ENCODE data around the gene PGLYRP2.

Gene PGLYRP2

DNA sequence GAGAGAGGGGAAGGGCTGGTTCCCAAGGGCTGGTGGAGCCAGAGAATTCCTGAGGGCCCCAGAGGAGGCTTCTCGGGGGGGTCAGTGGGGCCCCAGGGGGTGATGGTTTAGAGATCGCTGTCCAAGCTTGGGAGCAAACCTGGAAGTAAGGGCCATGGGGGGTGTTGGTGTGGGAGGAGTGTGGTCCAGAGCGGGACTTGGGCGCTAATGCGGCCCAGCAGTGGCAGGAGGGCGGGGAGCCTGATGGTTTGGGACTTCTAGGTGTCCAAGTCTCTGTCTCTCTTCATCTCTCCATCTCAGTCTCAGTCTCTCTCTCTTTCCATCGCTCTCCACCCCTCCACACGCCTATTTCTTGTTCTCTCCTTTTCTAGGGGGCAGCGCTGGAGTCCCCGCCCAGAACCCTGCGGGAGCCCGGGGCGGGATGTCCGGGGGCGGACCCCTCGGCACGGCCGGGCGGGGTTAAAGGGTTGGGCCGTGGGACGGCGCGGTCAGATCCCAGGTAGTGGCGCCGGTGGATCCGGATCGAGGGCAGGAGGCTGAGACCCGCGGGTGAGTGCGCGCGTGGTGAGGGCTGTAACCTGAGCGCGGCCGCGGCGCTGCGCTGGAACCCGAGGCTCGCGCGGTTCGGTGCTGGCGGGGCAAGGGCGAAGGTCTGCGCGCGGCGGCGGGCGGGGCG, 28.9 kb upstream of the PGLYRP2 start, which contains the start of gene CYP4F22:
CYP4F22 (plus strand) TSS at position 491 of the 676 bp plus-strand sequence. CDS start 16,812 bp downstream, outside the sequence.
- TF ChIP-seq, protein P1, sequence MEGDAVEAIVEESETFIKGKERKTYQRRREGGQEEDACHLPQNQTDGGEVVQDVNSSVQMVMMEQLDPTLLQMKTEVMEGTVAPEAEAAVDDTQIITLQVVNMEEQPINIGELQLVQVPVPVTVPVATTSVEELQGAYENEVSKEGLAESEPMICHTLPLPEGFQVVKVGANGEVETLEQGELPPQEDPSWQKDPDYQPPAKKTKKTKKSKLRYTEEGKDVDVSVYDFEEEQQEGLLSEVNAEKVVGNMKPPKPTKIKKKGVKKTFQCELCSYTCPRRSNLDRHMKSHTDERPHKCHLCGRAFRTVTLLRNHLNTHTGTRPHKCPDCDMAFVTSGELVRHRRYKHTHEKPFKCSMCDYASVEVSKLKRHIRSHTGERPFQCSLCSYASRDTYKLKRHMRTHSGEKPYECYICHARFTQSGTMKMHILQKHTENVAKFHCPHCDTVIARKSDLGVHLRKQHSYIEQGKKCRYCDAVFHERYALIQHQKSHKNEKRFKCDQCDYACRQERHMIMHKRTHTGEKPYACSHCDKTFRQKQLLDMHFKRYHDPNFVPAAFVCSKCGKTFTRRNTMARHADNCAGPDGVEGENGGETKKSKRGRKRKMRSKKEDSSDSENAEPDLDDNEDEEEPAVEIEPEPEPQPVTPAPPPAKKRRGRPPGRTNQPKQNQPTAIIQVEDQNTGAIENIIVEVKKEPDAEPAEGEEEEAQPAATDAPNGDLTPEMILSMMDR (conservative IDR thresholded peaks at IDR 0.05; ENCODE audit: low read length): no peak
- TF ChIP-seq EZH2phosphoT487 (IDR thresholded peaks at IDR 0.05; ENCODE audit: borderline replicate concordance): no peak
- Histone ChIP-seq H3F3A (ENCODE audit: low read depth) (no peaks in the 10 kb centered on the region), H2AFZ (ENCODE audit: low read length) (no peak within 1 kb of the TSS), H3K27me3 (ENCODE audit: insufficient read depth, low read length, poor library complexity, severe bottlenecking) (no peaks in the 10 kb centered on the region), H3K4me2 (ENCODE audit: low read depth, low read length, poor library complexity, severe bottlenecking) (no peak within 1 kb of the TSS), H3K36me3 (ENCODE audit: insufficient read depth, low read length) (no peaks in the 10 kb centered on the region), H3K9me3 (ENCODE audit: insufficient read depth, low read depth, low read length) (no peaks in the 10 kb centered on the region), H3K9ac (ENCODE audit: low read depth, low read length, poor library complexity, severe bottlenecking) (no peak within 1 kb of the TSS), H3K4me3 (ENCODE audit: low read length, poor library complexity, severe bottlenecking) (no peak within 1 kb of the TSS), H3K79me2 (ENCODE audit: insufficient read depth, low read length) (no peaks in the 10 kb centered on the region), H3K4me1 (ENCODE audit: insufficient read depth, low read length, poor library complexity, severe bottlenecking) (no peaks in the 10 kb centered on the region), H3K9me2 (replicated peaks; ENCODE audit: low read depth, low read length) (no peaks in the 10 kb centered on the region), H4K20me1 (ENCODE audit: insufficient read depth, low read length, poor library complexity, severe bottlenecking) (no peaks in the 10 kb centered on the region)

DNA sequence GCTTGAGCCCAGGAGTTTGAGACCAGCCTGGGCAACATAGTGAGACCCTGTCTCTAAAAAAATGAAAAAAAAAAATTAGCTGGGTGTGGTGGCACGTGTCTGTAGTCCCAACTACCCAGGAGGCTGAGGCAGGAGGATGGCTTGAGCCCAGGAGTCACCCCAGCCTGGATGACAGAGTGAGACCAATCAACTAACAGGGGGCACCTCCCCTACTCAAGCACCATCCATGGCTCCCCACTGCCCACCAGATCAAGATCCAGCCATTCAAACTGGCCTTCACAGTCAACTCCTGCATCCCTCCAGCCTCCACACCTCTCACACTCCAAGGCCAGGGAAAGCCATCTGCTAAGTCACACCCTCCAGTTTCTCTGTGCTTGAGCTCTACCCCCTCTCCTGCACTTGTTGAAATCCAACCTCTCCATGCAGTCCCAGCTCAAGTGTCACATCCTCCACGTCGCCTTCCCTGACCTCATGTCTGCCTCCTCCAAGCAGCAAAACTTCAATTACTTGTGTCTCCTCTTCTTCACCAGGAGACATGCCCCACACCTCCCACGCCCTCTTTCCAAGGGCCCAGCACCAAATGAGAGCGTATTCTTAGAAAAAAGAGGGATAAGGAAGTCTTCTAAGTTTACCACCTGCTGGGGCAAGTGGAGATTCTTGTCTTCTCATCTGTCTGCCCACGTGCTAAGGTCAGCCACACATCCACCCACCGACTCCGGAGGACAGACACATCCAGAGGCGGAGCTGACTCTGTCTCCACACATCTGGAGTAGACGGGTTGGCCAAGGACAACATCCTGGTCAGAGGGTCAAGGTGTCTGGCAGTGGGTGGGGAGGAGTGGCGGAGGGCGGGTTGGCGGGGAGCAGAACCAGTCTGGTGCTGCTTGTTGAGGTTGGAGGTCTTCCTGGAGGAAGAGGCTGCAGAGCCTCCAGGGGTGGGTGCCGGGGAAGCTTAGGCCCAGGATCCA, 28.1 kb upstream of the PGLYRP2 start:
- no peak overlapping the region for H2AFZ ChIP-seq (ENCODE audit: low read length)
- H3K79me2 ChIP-seq (ENCODE audit: insufficient read depth, low read length): no peaks in the 10 kb centered on the region
- TF ChIP-seq, protein P1 (conservative IDR thresholded peaks at IDR 0.05; ENCODE audit: low read length): no peak
- TF ChIP-seq EZH2phosphoT487 (IDR thresholded peaks at IDR 0.05; ENCODE audit: borderline replicate concordance): no peak
- H3K27me3 ChIP-seq (ENCODE audit: insufficient read depth, low read length, poor library complexity, severe bottlenecking): no peaks in the 10 kb centered on the region
- H3K36me3 ChIP-seq (ENCODE audit: insufficient read depth, low read length): no peaks in the 10 kb centered on the region
- H3K9me2 ChIP-seq (replicated peaks; ENCODE audit: low read depth, low read length): no peaks in the 10 kb centered on the region
- no peaks in the 10 kb centered on the region for H3K9me3 ChIP-seq (ENCODE audit: insufficient read depth, low read depth, low read length)
- no peak overlapping the region for H3K4me3 ChIP-seq (ENCODE audit: low read length, poor library complexity, severe bottlenecking)
- no peaks in the 10 kb centered on the region for H3F3A ChIP-seq (ENCODE audit: low read depth)
- no peaks in the 10 kb centered on the region for H4K20me1 ChIP-seq (ENCODE audit: insufficient read depth, low read length, poor library complexity, severe bottlenecking)
- no peak overlapping the region for H3K9ac ChIP-seq (ENCODE audit: low read depth, low read length, poor library complexity, severe bottlenecking)
- no peak overlapping the region for H3K4me2 ChIP-seq (ENCODE audit: low read depth, low read length, poor library complexity, severe bottlenecking)
- H3K4me1 ChIP-seq (ENCODE audit: insufficient read depth, low read length, poor library complexity, severe bottlenecking): no peaks in the 10 kb centered on the region

DNA sequence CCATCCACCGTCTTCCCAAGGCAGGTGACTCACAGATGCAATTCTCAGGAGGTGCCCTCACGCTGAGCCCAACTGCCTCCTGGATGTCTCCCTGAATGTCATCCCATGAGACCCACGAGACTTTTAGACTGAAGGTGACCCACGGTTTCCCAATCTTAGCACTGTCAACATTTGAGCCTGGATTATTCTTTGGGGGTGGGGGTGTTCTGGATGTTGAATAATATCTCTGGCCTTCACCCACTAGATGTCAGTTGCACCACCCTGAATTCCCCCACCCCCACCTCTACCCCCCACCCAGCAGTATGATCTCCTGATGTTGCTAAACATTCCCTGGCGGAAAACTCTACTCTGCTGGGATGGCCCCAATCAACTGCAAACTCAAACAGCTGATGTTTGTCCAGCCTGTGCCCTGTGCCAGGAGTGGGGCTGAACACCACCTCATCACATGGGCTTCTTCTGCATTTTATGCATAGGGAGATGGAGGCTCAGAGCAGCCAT, 26.8 kb upstream of the PGLYRP2 start:
- H3K9ac ChIP-seq (ENCODE audit: low read depth, low read length, poor library complexity, severe bottlenecking): no peak overlapping the region
- no peak overlapping the region for H3K4me2 ChIP-seq (ENCODE audit: low read depth, low read length, poor library complexity, severe bottlenecking)
- H3K27me3 ChIP-seq (ENCODE audit: insufficient read depth, low read length, poor library complexity, severe bottlenecking): no peaks in the 10 kb centered on the region
- H3F3A ChIP-seq (ENCODE audit: low read depth): no peaks in the 10 kb centered on the region
- TF ChIP-seq EZH2phosphoT487 (IDR thresholded peaks at IDR 0.05; ENCODE audit: borderline replicate concordance): no peak
- TF ChIP-seq, protein P1 (conservative IDR thresholded peaks at IDR 0.05; ENCODE audit: low read length): no peak
- no peaks in the 10 kb centered on the region for H3K4me1 ChIP-seq (ENCODE audit: insufficient read depth, low read length, poor library complexity, severe bottlenecking)
- no peaks in the 10 kb centered on the region for H3K9me2 ChIP-seq (replicated peaks; ENCODE audit: low read depth, low read length)
- H3K79me2 ChIP-seq (ENCODE audit: insufficient read depth, low read length): no peaks in the 10 kb centered on the region
- no peak overlapping the region for H3K4me3 ChIP-seq (ENCODE audit: low read length, poor library complexity, severe bottlenecking)
- H3K9me3 ChIP-seq (ENCODE audit: insufficient read depth, low read depth, low read length): no peaks in the 10 kb centered on the region
- H2AFZ ChIP-seq (ENCODE audit: low read length): no peak overlapping the region
- no peaks in the 10 kb centered on the region for H4K20me1 ChIP-seq (ENCODE audit: insufficient read depth, low read length, poor library complexity, severe bottlenecking)
- no peaks in the 10 kb centered on the region for H3K36me3 ChIP-seq (ENCODE audit: insufficient read depth, low read length)
